K562 (cell line): ENCODE data around the gene VWA7. TPM values are rescaled to one million over a fixed set of nuclear protein-coding genes. Genes with fewer than 3 reads are reported as not detected.

Experiments used
- BMI1 ChIP-seq: fragments of 150-350 bp; IDR thresholded peaks from 2 replicates; pipeline ENCODE4 v1.6.1; 2014; ENCODE audit warnings: low read length
- CBFA2T3 ChIP-seq: fragments of 450-650 bp; IDR thresholded peaks from 2 replicates; pipeline ENCODE4 v1.6.1; 2017
- ERF ChIP-seq: fragments of 450-650 bp; formaldehyde crosslinking; IDR thresholded peaks from 2 replicates; pipeline ENCODE4 v1.4.0; 2020; ENCODE audit warnings: mild to moderate bottlenecking, mixed read lengths
- ESRRA ChIP-seq: fragments of 450-650 bp; IDR thresholded peaks from 2 replicates; pipeline ENCODE4 v1.6.1; 2014; ENCODE audit warnings: low read depth, mild to moderate bottlenecking, moderate library complexity, borderline replicate concordance
- GABPB2 ChIP-seq: fragments of 250-450 bp; sonication (Bioruptor Pico); conservative IDR thresholded peaks from 2 replicates; pipeline ENCODE4 v1.5.1; 2021; ENCODE audit warnings: mild to moderate bottlenecking
- HMGN3 ChIP-seq: IDR thresholded peaks from 2 replicates; pipeline ENCODE4 v1.6.1; 2011; ENCODE audit warnings: borderline replicate concordance, low read depth, mild to moderate bottlenecking, mixed read lengths, low read length; ENCODE audit not compliant: insufficient read length; ENCODE audit errors: extremely low read depth
- LEF1 ChIP-seq: fragments of 450-650 bp; IDR thresholded peaks from 2 replicates; pipeline ENCODE4 v1.6.1; 2016; ENCODE audit warnings: mild to moderate bottlenecking
- MXI1 ChIP-seq: IDR thresholded peaks from 2 replicates; pipeline ENCODE4 v1.6.1; 2011; ENCODE audit warnings: low read depth, mild to moderate bottlenecking, improper control_type of control experiment, low read length
- NCOA2 ChIP-seq, 2 experiments: fragments of 450-650 bp; IDR thresholded peaks; 2 replicates each; pipeline ENCODE4 v1.6.1; 2018; ENCODE audit warnings: mild to moderate bottlenecking in 2 of 2, moderate library complexity in 1 of 2; ENCODE audit not compliant: partially characterized antibody in 2 of 2
- NFATC3 ChIP-seq: fragments of 450-650 bp; IDR thresholded peaks from 2 replicates; pipeline ENCODE4 v1.6.1; 2017; ENCODE audit warnings: mild to moderate bottlenecking
- PCBP1 ChIP-seq: fragments of 200-400 bp; formaldehyde crosslinking; IDR thresholded peaks from 2 replicates; pipeline ENCODE4 v1.6.1; 2018; ENCODE audit warnings: mild to moderate bottlenecking, low read depth, low read length; ENCODE audit not compliant: poor library complexity, severe bottlenecking
- TAF1 ChIP-seq: IDR thresholded peaks from 2 replicates; pipeline ENCODE4 v1.6.1; 2011; ENCODE audit warnings: mild to moderate bottlenecking, low read length, moderate library complexity; ENCODE audit not compliant: insufficient read depth, control insufficient read depth, severe bottlenecking; ENCODE audit errors: extremely low read depth
- ZNF197 ChIP-seq: fragments of 200-800 bp; sonication (Bioruptor generic); IDR thresholded peaks from 2 replicates; pipeline ENCODE4 v1.6.1; 2016; ENCODE audit warnings: low read depth, missing genetic modification characterization, missing compliant biosample characterization
- ZNF76 ChIP-seq: fragments of 250-450 bp; sonication (Bioruptor Pico); IDR thresholded peaks from 2 replicates; pipeline ENCODE4 v1.4.0; 2020; ENCODE audit warnings: mild to moderate bottlenecking, moderate library complexity, borderline replicate concordance
- ZNF79 ChIP-seq: fragments of 250-450 bp; sonication (Bioruptor Pico); IDR thresholded peaks from 2 replicates; pipeline ENCODE4 v1.4.0; 2020; ENCODE audit warnings: low read depth, mild to moderate bottlenecking, moderate library complexity
- polyA plus RNA-seq, 8 experiments: library from polyadenylated mRNA; depleted of rRNA in 4 of 8; stranded (reverse) in 5 of 8; unstranded in 3 of 8; fragments of >200 nt; fragmentation: Nextera tagmentation in 2 of 8; fragmentation: Illumina TruSeq in 1 of 8; extraction: Ambion mirVana in 2 of 8; extraction: Trizol in 1 of 8; gene quantifications; 2 replicates each; pipeline versions ENCODE4 v1.2.1 to v1.2.3, GENCODE V29; 2011 to 2014; ENCODE audit warnings: inconsistent platforms in 1 of 8, missing spikeins in 1 of 8
- total RNA-seq, 7 experiments: library from RNA; depleted of rRNA in 6 of 7; stranded (reverse); fragments of >200 nt in 6 of 7; fragmentation: Illumina TruSeq in 2 of 7; extraction: Trizol in 2 of 7; gene quantifications; 2 replicates each; pipeline versions ENCODE4 v1.2.1 to v1.2.3, GENCODE V29; 2011 to 2021; ENCODE audit warnings: low replicate concordance in 1 of 7
- TF ChIP-seq, protein P1 (sequence below): fragments of 250-450 bp; sonication (Bioruptor Pico); IDR thresholded peaks from 2 replicates; pipeline ENCODE4 v1.4.0; 2020
- TF ChIP-seq, protein P2 (sequence below): fragments of 450-650 bp; IDR thresholded peaks from 2 replicates; pipeline ENCODE4 v1.6.1; 2016; ENCODE audit warnings: missing biosample characterization, missing genetic modification characterization
- TF ChIP-seq, protein P3 (sequence below): sonication (generic); formaldehyde crosslinking; IDR thresholded peaks from 2 replicates; pipeline ENCODE4 v1.8.1; 2022; ENCODE audit warnings: missing genetic modification reagents
- TF ChIP-seq, protein P4 (sequence below): fragments of 450-650 bp; IDR thresholded peaks from 2 replicates; pipeline ENCODE4 v1.6.1; 2016; ENCODE audit warnings: low read depth, mild to moderate bottlenecking, moderate library complexity

VWA7 gene
- total and polyA plus RNA-seq, 9 of the 15 experiments (the other 6 are each of a cell fraction or from before 2014, with no cell fraction given) = 0.18 to 2.9 (median 0.95) TPM

DNA sequence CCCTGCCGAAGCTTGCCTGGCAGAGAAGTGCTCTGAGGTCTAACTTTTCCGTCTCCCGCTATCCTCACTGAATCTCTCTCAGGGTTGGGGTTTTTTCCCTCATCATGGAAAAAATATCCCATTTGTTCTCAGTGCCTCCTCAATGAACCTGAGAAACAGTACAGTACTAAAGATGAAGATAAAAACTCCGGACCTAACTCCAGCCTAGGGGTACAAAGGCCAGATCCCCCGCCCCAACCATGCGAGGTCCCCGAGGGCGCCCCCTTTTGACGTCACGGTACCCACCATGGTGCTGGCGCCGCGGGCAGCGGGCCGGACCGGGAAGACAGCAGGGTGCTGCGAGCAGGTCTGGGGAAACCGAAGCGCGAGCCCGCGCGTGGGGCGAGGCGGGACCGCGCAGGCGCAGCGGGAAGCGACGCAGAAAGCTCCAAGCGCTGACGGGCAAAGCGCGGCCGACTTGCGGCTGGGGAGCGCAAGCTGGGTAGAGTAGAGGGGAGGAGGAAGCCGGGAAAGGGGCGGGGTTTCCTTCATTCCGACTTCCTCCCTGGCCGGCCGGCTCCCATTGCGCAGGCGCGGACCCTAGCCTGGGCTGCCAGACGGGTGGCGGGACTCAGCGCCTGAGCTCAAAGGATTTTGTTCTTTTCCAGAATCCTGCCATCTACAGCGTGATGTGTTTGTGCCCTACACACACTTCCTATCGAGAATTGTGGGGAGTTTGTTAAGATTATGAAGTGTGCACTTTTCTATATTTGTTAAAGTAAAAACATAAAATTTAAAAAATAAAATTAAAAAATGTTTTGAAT is 29.5 kb upstream of the VWA7 start, which contains the start of gene LSM2 (continued):
- TF ChIP-seq, protein P1, sequence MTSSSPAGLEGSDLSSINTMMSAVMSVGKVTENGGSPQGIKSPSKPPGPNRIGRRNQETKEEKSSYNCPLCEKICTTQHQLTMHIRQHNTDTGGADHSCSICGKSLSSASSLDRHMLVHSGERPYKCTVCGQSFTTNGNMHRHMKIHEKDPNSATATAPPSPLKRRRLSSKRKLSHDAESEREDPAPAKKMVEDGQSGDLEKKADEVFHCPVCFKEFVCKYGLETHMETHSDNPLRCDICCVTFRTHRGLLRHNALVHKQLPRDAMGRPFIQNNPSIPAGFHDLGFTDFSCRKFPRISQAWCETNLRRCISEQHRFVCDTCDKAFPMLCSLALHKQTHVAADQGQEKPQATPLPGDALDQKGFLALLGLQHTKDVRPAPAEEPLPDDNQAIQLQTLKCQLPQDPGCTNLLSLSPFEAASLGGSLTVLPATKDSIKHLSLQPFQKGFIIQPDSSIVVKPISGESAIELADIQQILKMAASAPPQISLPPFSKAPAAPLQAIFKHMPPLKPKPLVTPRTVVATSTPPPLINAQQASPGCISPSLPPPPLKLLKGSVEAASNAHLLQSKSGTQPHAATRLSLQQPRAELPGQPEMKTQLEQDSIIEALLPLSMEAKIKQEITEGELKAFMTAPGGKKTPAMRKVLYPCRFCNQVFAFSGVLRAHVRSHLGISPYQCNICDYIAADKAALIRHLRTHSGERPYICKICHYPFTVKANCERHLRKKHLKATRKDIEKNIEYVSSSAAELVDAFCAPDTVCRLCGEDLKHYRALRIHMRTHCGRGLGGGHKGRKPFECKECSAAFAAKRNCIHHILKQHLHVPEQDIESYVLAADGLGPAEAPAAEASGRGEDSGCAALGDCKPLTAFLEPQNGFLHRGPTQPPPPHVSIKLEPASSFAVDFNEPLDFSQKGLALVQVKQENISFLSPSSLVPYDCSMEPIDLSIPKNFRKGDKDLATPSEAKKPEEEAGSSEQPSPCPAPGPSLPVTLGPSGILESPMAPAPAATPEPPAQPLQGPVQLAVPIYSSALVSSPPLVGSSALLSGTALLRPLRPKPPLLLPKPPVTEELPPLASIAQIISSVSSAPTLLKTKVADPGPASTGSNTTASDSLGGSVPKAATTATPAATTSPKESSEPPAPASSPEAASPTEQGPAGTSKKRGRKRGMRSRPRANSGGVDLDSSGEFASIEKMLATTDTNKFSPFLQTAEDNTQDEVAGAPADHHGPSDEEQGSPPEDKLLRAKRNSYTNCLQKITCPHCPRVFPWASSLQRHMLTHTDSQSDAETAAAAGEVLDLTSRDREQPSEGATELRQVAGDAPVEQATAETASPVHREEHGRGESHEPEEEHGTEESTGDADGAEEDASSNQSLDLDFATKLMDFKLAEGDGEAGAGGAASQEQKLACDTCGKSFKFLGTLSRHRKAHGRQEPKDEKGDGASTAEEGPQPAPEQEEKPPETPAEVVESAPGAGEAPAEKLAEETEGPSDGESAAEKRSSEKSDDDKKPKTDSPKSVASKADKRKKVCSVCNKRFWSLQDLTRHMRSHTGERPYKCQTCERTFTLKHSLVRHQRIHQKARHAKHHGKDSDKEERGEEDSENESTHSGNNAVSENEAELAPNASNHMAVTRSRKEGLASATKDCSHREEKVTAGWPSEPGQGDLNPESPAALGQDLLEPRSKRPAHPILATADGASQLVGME (CRISPR knock-in tag) = no peak
- TF ChIP-seq HMGN3 (peak; percentile 98), ZNF197 (CRISPR knock-in tag) (no peak), BMI1 (no peak), LEF1 (peak; percentile 66; the same call in 1 of the 2 replicates), TAF1 (peak; percentile 87), GABPB2 (peak; percentile 80; the same call in 1 of the 2 replicates), ERF (CRISPR knock-in tag) (peak; percentile 10; the same call in 1 of the 2 replicates), MXI1 (peak; percentile 55; the same call in 1 of the 2 replicates), ZNF79 (CRISPR knock-in tag) (no peak), PCBP1 (peak; percentile 66), NCOA2 (IDR thresholded peaks at IDR 0.05; ENCODE audit: partially characterized antibody in 2 of 2) (no peak), NFATC3 (no peak), ZNF76 (CRISPR knock-in tag) (no peak), ESRRA (peak; percentile 81), CBFA2T3 (no peak)
- TF ChIP-seq, protein P2, sequence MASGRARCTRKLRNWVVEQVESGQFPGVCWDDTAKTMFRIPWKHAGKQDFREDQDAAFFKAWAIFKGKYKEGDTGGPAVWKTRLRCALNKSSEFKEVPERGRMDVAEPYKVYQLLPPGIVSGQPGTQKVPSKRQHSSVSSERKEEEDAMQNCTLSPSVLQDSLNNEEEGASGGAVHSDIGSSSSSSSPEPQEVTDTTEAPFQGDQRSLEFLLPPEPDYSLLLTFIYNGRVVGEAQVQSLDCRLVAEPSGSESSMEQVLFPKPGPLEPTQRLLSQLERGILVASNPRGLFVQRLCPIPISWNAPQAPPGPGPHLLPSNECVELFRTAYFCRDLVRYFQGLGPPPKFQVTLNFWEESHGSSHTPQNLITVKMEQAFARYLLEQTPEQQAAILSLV = no peak
- TF ChIP-seq, protein P3, sequence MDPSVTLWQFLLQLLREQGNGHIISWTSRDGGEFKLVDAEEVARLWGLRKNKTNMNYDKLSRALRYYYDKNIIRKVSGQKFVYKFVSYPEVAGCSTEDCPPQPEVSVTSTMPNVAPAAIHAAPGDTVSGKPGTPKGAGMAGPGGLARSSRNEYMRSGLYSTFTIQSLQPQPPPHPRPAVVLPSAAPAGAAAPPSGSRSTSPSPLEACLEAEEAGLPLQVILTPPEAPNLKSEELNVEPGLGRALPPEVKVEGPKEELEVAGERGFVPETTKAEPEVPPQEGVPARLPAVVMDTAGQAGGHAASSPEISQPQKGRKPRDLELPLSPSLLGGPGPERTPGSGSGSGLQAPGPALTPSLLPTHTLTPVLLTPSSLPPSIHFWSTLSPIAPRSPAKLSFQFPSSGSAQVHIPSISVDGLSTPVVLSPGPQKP (CRISPR knock-in tag) = no peak
- TF ChIP-seq, protein P4, sequence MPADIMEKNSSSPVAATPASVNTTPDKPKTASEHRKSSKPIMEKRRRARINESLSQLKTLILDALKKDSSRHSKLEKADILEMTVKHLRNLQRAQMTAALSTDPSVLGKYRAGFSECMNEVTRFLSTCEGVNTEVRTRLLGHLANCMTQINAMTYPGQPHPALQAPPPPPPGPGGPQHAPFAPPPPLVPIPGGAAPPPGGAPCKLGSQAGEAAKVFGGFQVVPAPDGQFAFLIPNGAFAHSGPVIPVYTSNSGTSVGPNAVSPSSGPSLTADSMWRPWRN = peak; percentile 23; the same call in 1 of the 2 replicates
